ENCODE measurements around the gene CST9L. TPM values are rescaled to one million over a fixed set of nuclear protein-coding genes. Genes with fewer than 3 reads are reported as not detected.

CST9L gene
- total RNA-seq, 1 experiment from 2014 or later = not detected

- Histone ChIP-seq H3K4me1 (ENCODE audit: control insufficient read depth in 1 of 2, insufficient read depth in 2 of 2, low read length in 2 of 2) (no peaks in the 10 kb centered on the region), H3K36me3 (ENCODE audit: control insufficient read depth in 1 of 2, insufficient read depth in 2 of 2, low read length in 2 of 2) (no peaks in the 10 kb centered on the region), H3K9ac (ENCODE audit: low read length) (no peak overlapping the region), H2AFZ (ENCODE audit: low read depth, low read length, poor library complexity, severe bottlenecking) (no peak overlapping the region), H3K4me2 (ENCODE audit: low read length) (no peak overlapping the region), H3K4me3 (replicated peaks in 1 of 2; ENCODE audit: low read depth in 1 of 2, low read length in 2 of 2) (no peak overlapping the region), H3K27ac (ENCODE audit: low read depth, low read length) (no peak overlapping the region), H3K79me2 (ENCODE audit: insufficient read depth, low read length) (no peaks in the 10 kb centered on the region), H4K20me1 (ENCODE audit: insufficient read depth) (no peaks in the 10 kb centered on the region), H3K27me3 (ENCODE audit: insufficient read depth, low read length) (peaks cover 45% of the 10 kb centered on the region), H3K9me3 (ENCODE audit: control insufficient read depth in 1 of 2, insufficient read depth in 1 of 2, low read depth in 1 of 2, low read length in 2 of 2) (no peaks in the 10 kb centered on the region), H3K9me2 (ENCODE audit: insufficient read depth) (no peaks in the 10 kb centered on the region)
- DNase-seq (ENCODE audit: low read depth, low spot score) (no peak), ATAC-seq (no peak)
- TF ChIP-seq POLR2A (IDR thresholded peaks at IDR 0.05; ENCODE audit: borderline replicate concordance, extremely low read depth, insufficient read depth, insufficient read length) (no peak), FOSL1 (IDR thresholded peaks at IDR 0.05; ENCODE audit: low read depth) (no peak), ZBTB33 (IDR thresholded peaks at IDR 0.05; ENCODE audit: extremely low read depth, insufficient replicate concordance, low read length) (no peak), EGR1 (IDR thresholded peaks at IDR 0.05; ENCODE audit: low read depth) (no peak), CTCF (IDR thresholded peaks at IDR 0.05 in 2 of 3, conservative IDR thresholded peaks at IDR 0.05 in 1 of 3; ENCODE audit: borderline replicate concordance in 1 of 3, insufficient read depth in 1 of 3, low read depth in 2 of 3, low read length in 2 of 3) (no peak), CEBPB (IDR thresholded peaks at IDR 0.05; ENCODE audit: low read depth) (no peak), EZH2 (IDR thresholded peaks at IDR 0.05) (no peak), TCF7L2 (IDR thresholded peaks at IDR 0.05; ENCODE audit: borderline replicate concordance, extremely low read depth, insufficient read depth, insufficient read length) (no peak), ELF1 (IDR thresholded peaks at IDR 0.05; ENCODE audit: borderline replicate concordance, low read depth) (no peak), EZH2phosphoT487 (IDR thresholded peaks at IDR 0.05; ENCODE audit: borderline replicate concordance) (no peak), JUND (IDR thresholded peaks at IDR 0.05) (no peak), REST (IDR thresholded peaks at IDR 0.05; ENCODE audit: low read depth) (no peak), SIN3A (IDR thresholded peaks at IDR 0.05; ENCODE audit: low read depth) (no peak), ZNF274 (IDR thresholded peaks at IDR 0.05; ENCODE audit: low read depth, low read length) (no peak), MAX (IDR thresholded peaks at IDR 0.05) (no peak), RAD21 (IDR thresholded peaks at IDR 0.05; ENCODE audit: low read depth) (no peak), SRF (IDR thresholded peaks at IDR 0.05; ENCODE audit: low read depth) (no peak)
- CTCF ChIA-PET = no interaction called here
- POLR2A ChIA-PET = no interaction called here
- intact Hi-C loops (cut with micrococcal nuclease) = no loop called here
- RAD21 ChIA-PET (ENCODE audit: low non-redundant PET in 1 of 2, low total read pairs in 2 of 2, uncharacterized antibody in 2 of 2, unreplicated experiment in 2 of 2) = no interaction called here
- BruUV-seq (replicated peaks) = no TSS peak
Measured at GRCh38 chr20:23551383-23551782, 16.9 kb downstream of the CST9L start.
